Kidney (tissue), 14 donors: ENCODE data around the gene TMEM130. TPM values are rescaled to one million over a fixed set of nuclear protein-coding genes. Genes with fewer than 3 reads are reported as not detected.

ENCODE experiments used
- DNase-seq, 5 donors: peaks; one replicate each; pipeline ENCODE4 v3.0.0-alpha.2; 2013 to 2020
- FAIRE-seq: peaks from 2 replicates; lab custom pipeline; 2012; peaks lifted over from hg19 to GRCh38; lab: Jason Lieb, UNC
- H3K27ac ChIP-seq, 2 donors: one replicate each; pipeline ENCODE4 v1.7.0; 2013; ENCODE audit warnings: low read depth in 2 of 2, low read length in 2 of 2, inconsistent platforms in 1 of 2
- H3K27me3 ChIP-seq: one replicate; pipeline ENCODE4 v1.7.1; 2013; ENCODE audit warnings: low read length, inconsistent platforms; ENCODE audit not compliant: control insufficient read depth, insufficient read depth
- H3K36me3 ChIP-seq, 3 donors: one replicate each; pipeline versions ENCODE4 v1.7.0 to v1.7.1; 2013; ENCODE audit warnings: low read length in 3 of 3, control low read depth in 1 of 3, inconsistent platforms in 1 of 3; ENCODE audit not compliant: insufficient read depth in 3 of 3, control insufficient read depth in 2 of 3
- H3K4me1 ChIP-seq, 3 donors: one replicate each; pipeline versions ENCODE4 v1.7.0 to v1.7.1; 2013; ENCODE audit warnings: low read length in 3 of 3, inconsistent platforms in 1 of 3, low read depth in 1 of 3; ENCODE audit not compliant: control insufficient read depth in 2 of 3, insufficient read depth in 2 of 3
- H3K4me3 ChIP-seq, 3 donors: one replicate each; pipeline versions ENCODE4 v1.7.0 to v1.8.1; 2013; ENCODE audit warnings: low read length in 3 of 3, control low read depth in 1 of 3, inconsistent platforms in 1 of 3
- H3K9ac ChIP-seq, 3 donors: one replicate each; pipeline versions ENCODE4 v1.7.0 to v1.7.1; 2013; ENCODE audit warnings: low read length in 3 of 3, control low read depth in 1 of 3, inconsistent platforms in 1 of 3
- H3K9me3 ChIP-seq, 3 donors: one replicate each; pipeline versions ENCODE4 v1.7.0 to v1.7.1; 2013; ENCODE audit warnings: low read length in 3 of 3, control low read depth in 1 of 3, inconsistent platforms in 1 of 3; ENCODE audit not compliant: control insufficient read depth in 2 of 3, insufficient read depth in 1 of 3
- intact Hi-C: fragments of 100-400 bp; cut with DNase I; formaldehyde crosslinking; loops from one replicate; pipeline ENCODE4 v1.11.1; 2022
- polyA plus RNA-seq: library from polyadenylated mRNA; stranded (reverse); fragments of 350-450 nt; fragmentation: Illumina TruSeq; extraction: RNeasy Lipid Tissue Mini Kit (QIAGEN cat#74804); gene quantifications from one replicate; pipeline ENCODE4 v1.2.3, GENCODE V29; 2014; ENCODE audit warnings: low read depth, low replicate concordance; ENCODE audit not compliant: insufficient read depth
- total RNA-seq: library from RNA; stranded (reverse); fragmentation: NEBNext Ultra II Directional; extraction: Animal tissue kit (Norgen Biotek cat#: 25700); gene quantifications from one replicate; pipeline ENCODE4 v1.2.1, GENCODE V29; 2021
- TF ChIP-seq, protein P1 (sequence below): IDR thresholded peaks from 3 replicates; pipeline ENCODE4 v1.5.1; 2012; ENCODE audit warnings: mild to moderate bottlenecking, moderate library complexity, borderline replicate concordance; ENCODE audit not compliant: insufficient read depth; ENCODE audit errors: extremely low read depth
- donor health status: control.
- donor health status: control.
- donor health status: control.
- donor health status: control.
- donor health status: control.
- donor health status: DM: yes; HTN: yes; CAD: no.
- donor health status: Normal renal cell carcinoma (clear cell type).

Gene TMEM130
- total and polyA plus RNA-seq, 2 donors from 2014 or later, result 5.0 to 12.9 TPM

DNA sequence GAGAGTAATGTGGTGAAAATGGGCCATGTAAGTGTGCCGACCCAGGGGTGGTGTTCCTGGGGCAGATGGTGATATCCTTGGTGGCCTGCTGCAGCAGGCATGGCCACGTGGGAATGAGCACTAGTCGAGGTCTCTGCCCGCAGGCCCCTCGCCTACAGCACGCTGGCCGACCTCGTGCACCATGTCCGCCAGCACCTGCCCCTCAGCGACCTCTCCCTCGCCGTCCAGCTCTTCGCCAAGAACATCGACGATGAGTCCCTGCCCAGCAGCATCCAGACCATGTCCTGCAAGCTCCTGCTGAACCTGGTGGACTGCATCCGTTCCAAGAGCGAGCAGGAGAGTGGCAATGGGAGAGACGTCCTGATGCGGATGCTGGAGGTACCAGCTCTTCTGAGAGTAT lies 38.8 kb upstream of the TMEM130 start:
- H3K36me3 ChIP-seq, result peaks cover 14 to 64% (median 48%) of the 10 kb centered on the region in 3 donors

DNA sequence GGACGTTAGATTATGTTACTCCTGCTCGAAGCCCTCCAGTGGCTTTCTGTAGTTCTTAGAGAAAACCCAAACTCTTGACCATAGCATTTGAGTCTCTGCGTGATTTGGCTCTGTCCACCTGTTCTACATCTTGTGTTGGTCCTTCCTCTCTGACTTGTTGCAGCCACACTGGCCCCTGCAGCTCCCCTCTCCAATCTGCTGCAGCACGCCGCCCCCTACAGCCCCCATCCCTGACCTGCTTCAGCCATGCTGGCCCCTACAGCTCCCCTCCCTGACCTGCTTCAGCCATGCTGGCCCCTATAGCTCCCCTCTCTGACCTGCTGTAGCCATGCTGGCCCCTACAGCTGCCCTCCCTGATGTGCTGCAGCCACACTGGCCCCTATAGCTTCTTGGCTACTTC lies 37.8 kb upstream of the TMEM130 start:
- Histone ChIP-seq H3K9me3 (no peaks in the 10 kb centered on the region), H3K36me3 (peaks cover 16 to 73% (median 49%) of the 10 kb centered on the region in 3 donors), H3K4me1 (no peaks in the 10 kb centered on the region), H3K27ac (no peak overlapping the region), H3K4me3 (no peak overlapping the region), H3K27me3 (no peaks in the 10 kb centered on the region), H3K9ac (no peak overlapping the region)
- intact Hi-C loops, result no loop called here
- TF ChIP-seq, protein P1, sequence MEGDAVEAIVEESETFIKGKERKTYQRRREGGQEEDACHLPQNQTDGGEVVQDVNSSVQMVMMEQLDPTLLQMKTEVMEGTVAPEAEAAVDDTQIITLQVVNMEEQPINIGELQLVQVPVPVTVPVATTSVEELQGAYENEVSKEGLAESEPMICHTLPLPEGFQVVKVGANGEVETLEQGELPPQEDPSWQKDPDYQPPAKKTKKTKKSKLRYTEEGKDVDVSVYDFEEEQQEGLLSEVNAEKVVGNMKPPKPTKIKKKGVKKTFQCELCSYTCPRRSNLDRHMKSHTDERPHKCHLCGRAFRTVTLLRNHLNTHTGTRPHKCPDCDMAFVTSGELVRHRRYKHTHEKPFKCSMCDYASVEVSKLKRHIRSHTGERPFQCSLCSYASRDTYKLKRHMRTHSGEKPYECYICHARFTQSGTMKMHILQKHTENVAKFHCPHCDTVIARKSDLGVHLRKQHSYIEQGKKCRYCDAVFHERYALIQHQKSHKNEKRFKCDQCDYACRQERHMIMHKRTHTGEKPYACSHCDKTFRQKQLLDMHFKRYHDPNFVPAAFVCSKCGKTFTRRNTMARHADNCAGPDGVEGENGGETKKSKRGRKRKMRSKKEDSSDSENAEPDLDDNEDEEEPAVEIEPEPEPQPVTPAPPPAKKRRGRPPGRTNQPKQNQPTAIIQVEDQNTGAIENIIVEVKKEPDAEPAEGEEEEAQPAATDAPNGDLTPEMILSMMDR, result no peak
- FAIRE-seq, result no peak
- no peak for DNase-seq

More for the DNA sequence above, 38.8 kb upstream of the TMEM130 start:
- intact Hi-C loops, result no loop called here
- no peak overlapping the region for H3K9ac ChIP-seq
- FAIRE-seq (no peak), DNase-seq (no peak)
- no peaks in the 10 kb centered on the region for H3K4me1 ChIP-seq
- H3K27me3 ChIP-seq, result no peaks in the 10 kb centered on the region
- TF ChIP-seq, protein P1, result no peak
- H3K9me3 ChIP-seq, result no peaks in the 10 kb centered on the region
- no peak overlapping the region for H3K4me3 ChIP-seq
- H3K27ac ChIP-seq, result no peak overlapping the region

DNA sequence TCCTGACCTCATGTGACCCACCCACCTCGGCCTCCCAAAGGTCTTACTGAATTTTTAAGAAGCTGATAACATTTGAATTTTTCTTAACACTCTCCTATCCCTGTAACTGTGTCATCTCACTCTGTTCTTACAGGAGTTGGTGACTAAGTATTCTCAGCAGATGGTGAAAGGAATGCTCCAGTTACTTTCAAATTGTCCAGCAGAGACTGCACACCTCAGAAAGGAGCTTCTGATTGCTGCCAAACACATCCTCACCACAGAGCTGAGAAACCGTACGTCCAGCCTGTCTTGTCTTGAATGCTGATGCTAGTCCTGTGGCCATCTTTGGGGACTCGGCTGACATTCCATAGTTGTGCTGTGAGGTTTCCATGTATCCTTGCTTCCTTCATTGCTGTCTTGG lies 33.4 kb upstream of the TMEM130 start:
- no peak overlapping the region for H3K4me3 ChIP-seq
- intact Hi-C loops, result no loop called here
- DNase-seq (no peak), FAIRE-seq (no peak)
- H3K27me3 ChIP-seq, result no peaks in the 10 kb centered on the region
- H3K36me3 ChIP-seq, result peaks cover 22 to 75% (median 60%) of the 10 kb centered on the region in 3 donors
- TF ChIP-seq, protein P1, result no peak
- H3K9me3 ChIP-seq, result no peaks in the 10 kb centered on the region
- no peaks in the 10 kb centered on the region for H3K4me1 ChIP-seq
- no peak overlapping the region for H3K27ac ChIP-seq
- no peak overlapping the region for H3K9ac ChIP-seq

DNA sequence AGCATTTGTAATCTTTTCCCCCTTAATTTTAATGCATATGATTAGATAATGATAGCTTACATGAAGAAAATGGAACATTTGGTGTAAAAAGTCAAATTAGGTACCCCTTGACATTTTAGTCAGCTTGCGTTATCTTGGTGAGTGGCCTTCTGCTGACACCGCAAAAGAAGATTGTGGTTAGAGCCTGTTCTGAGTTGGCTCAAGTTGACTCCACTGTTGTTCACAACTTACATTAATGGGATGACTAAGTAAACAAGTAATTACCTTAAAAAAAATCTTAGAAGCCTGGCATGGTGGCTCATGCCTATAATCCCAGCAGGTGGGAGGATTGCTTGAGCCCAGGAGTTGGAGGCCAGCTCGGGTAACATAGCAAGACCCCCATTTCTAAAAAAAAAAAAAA lies 32.7 kb upstream of the TMEM130 start:
- FAIRE-seq (no peak), DNase-seq (no peak)
- no peaks in the 10 kb centered on the region for H3K27me3 ChIP-seq
- no peak overlapping the region for H3K27ac ChIP-seq
- peaks cover 24 to 78% (median 64%) of the 10 kb centered on the region in 3 donors for H3K36me3 ChIP-seq
- H3K9ac ChIP-seq, result no peak overlapping the region
- no peak overlapping the region for H3K4me3 ChIP-seq
- H3K9me3 ChIP-seq, result no peaks in the 10 kb centered on the region
- TF ChIP-seq, protein P1, result no peak
- intact Hi-C loops, result no loop called here
- H3K4me1 ChIP-seq, result no peaks in the 10 kb centered on the region
